ENCODE results near the gene COL4A2. TPM values are rescaled to one million over a fixed set of nuclear protein-coding genes. Genes with fewer than 3 reads are reported as not detected.

COL4A2 gene
- total RNA-seq, 4 donors from 2014 or later, result 43.0 to 72.7 (median 53.5) TPM

DNA sequence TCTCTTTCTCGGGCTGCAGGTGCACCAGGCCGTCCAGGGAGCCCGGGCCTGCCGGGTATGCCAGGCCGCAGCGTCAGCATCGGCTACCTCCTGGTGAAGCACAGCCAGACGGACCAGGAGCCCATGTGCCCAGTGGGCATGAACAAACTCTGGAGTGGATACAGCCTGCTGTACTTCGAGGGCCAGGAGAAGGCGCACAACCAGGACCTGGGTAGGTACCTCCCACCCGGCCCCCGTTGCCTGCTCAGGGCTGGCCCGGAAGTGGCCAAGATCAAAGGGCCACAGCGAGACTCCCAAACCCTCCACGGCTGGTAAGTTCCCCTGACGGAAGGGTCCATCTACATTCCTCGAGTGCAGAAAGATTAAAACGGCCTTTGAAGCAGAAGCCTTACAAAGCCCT lies 199.3 kb downstream of the COL4A2 start:
- DNase-seq (ENCODE audit: low spot score in 2 of 2), result no peak
- Histone ChIP-seq H3K27me3 (no peaks in the 10 kb centered on the region), H3K4me3 (no peak overlapping the region), H3K9me3 (no peaks in the 10 kb centered on the region), H3K27ac (no peak overlapping the region), H3K36me3 (peaks cover 52% of the 10 kb centered on the region), H3K4me1 (peaks cover 17% of the 10 kb centered on the region)
- TF ChIP-seq, protein P1, sequence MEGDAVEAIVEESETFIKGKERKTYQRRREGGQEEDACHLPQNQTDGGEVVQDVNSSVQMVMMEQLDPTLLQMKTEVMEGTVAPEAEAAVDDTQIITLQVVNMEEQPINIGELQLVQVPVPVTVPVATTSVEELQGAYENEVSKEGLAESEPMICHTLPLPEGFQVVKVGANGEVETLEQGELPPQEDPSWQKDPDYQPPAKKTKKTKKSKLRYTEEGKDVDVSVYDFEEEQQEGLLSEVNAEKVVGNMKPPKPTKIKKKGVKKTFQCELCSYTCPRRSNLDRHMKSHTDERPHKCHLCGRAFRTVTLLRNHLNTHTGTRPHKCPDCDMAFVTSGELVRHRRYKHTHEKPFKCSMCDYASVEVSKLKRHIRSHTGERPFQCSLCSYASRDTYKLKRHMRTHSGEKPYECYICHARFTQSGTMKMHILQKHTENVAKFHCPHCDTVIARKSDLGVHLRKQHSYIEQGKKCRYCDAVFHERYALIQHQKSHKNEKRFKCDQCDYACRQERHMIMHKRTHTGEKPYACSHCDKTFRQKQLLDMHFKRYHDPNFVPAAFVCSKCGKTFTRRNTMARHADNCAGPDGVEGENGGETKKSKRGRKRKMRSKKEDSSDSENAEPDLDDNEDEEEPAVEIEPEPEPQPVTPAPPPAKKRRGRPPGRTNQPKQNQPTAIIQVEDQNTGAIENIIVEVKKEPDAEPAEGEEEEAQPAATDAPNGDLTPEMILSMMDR (IDR thresholded peaks at IDR 0.05), result no peak
- TF ChIP-seq EP300 (IDR thresholded peaks at IDR 0.05), result no peak
- no peak for TF ChIP-seq POLR2AphosphoS5 (IDR thresholded peaks at IDR 0.05)
- no peak for TF ChIP-seq POLR2A (IDR thresholded peaks at IDR 0.05)
- 92% methylated on average over 15 of the region's 18 CpGs for WGBS

DNA sequence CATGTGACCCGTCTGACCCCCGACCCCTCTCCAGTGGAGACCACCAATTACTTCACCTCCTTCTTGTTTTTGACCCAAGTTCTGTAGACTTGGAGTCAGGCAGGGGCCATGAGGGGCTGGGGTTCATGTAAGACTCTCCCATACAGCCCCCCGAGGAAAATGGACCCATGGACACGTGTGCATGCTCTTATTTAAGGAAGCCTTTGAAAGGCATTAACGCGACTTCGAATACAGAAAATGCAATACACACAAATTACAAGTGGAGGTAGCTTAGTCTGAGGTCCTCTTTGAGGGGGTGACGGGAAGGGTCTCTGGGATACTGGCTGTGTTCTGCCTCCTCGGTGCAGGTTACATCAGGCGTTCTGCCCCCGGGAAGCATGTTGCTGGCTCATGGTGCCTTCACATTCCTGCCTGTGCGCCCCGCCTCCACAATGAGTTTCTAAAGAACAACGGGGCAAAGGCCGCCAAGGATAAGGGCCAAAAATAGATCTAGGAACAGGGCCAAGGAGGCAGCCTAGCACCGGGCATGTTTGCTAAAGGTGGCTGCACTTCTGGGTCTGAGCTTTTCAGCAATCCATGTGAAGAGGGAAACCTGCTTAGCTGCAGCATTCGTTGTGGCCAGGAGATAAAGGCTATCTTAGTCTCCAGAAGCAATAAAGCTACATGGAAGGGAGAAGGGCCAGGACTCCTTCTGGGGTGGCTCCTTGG lies 199.9 kb downstream of the COL4A2 start:
- TF ChIP-seq POLR2AphosphoS5 (IDR thresholded peaks at IDR 0.05) (no peak), POLR2A (IDR thresholded peaks at IDR 0.05) (no peak), EP300 (IDR thresholded peaks at IDR 0.05) (no peak)
- TF ChIP-seq, protein P1 (IDR thresholded peaks at IDR 0.05), result no peak
- peaks cover 17% of the 10 kb centered on the region for H3K4me1 ChIP-seq

DNA sequence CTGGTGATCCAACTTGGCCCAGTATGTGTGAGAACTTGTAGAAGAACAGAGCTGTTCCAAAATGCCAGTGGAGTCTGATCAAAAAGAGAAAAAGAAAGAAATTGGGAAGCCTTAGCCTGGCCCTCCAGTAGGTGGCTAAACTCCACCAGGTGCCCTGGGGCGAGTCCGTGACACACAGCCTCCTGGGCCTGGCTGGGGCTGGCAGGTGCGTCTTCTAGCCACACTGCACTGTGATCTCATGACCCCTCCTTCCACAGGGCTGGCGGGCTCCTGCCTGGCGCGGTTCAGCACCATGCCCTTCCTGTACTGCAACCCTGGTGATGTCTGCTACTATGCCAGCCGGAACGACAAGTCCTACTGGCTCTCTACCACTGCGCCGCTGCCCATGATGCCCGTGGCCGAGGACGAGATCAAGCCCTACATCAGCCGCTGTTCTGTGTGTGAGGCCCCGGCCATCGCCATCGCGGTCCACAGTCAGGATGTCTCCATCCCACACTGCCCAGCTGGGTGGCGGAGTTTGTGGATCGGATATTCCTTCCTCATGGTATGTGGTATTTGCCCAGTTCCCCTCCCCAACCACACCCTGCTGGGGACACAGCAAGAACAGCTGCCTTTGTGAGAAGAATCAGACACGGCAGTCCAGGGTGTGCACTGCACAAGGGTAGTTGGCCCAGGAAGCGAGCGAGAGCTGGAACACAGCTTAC lies 200.7 kb downstream of the COL4A2 start:
- Histone ChIP-seq H3K27ac (no peak overlapping the region), H3K36me3 (peaks cover 53% of the 10 kb centered on the region), H3K4me1 (peaks cover 17% of the 10 kb centered on the region), H3K27me3 (no peaks in the 10 kb centered on the region), H3K4me3 (no peak overlapping the region), H3K9me3 (no peaks in the 10 kb centered on the region)
- TF ChIP-seq POLR2AphosphoS5 (IDR thresholded peaks at IDR 0.05), result no peak
- TF ChIP-seq, protein P1 (IDR thresholded peaks at IDR 0.05), result no peak
- 58% methylated on average over 9 of the region's 23 CpGs for WGBS
- no peak for DNase-seq (ENCODE audit: low spot score in 2 of 2)

More for the DNA sequence above, 199.9 kb downstream of the COL4A2 start:
- Histone ChIP-seq H3K27ac (no peak overlapping the region), H3K4me3 (no peak overlapping the region), H3K9me3 (no peaks in the 10 kb centered on the region), H3K36me3 (peaks cover 52% of the 10 kb centered on the region), H3K27me3 (no peaks in the 10 kb centered on the region)
- DNase-seq (ENCODE audit: low spot score in 2 of 2), result no peak
- WGBS, result 58% methylated on average over 17 of the region's 17 CpGs

DNA sequence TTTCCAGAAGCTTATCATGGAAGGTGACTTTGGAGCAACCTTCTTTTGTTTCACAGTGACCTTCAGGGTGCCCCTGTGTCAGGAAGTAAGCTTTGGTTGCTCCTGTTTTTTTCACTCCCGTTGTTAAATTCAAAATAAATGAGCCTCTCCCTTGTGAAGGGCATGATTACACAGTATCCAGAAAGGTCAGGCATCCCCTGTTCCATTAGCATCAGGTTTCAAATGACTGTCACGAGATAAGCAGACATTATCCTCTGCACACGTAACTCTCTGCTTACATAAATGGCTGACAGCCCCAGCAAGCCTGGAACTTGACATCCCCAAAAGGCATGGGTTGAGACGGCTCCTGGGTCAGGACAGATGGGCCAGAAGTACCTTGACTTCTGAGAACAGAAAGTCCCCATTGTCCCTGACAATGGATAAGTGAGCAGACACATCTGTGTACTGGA lies 202.4 kb downstream of the COL4A2 start:
- 68% methylated on average over 4 of the region's 4 CpGs for WGBS
- Histone ChIP-seq H3K36me3 (peaks cover 43% of the 10 kb centered on the region), H3K9me3 (no peaks in the 10 kb centered on the region), H3K4me1 (peaks cover 17% of the 10 kb centered on the region), H3K4me3 (no peak overlapping the region), H3K27ac (no peak overlapping the region), H3K27me3 (no peaks in the 10 kb centered on the region)
- TF ChIP-seq, protein P1 (IDR thresholded peaks at IDR 0.05), result no peak
- TF ChIP-seq POLR2AphosphoS5 (IDR thresholded peaks at IDR 0.05) (no peak), POLR2A (IDR thresholded peaks at IDR 0.05) (no peak), EP300 (IDR thresholded peaks at IDR 0.05) (no peak)
- no peak for DNase-seq (ENCODE audit: low spot score in 2 of 2)

Data from suprapubic skin (tissue), 4 donors.